Activated B cell treated with CpG ODN at 0.5 μM for 24 hours (primary cell): ENCODE data around the gene GAL3ST2. TPM values are rescaled to one million over a fixed set of nuclear protein-coding genes. Genes with fewer than 3 reads are reported as not detected.
"Not testable (repeated sequence)": the region's sequence is repeated elsewhere in the genome, so short reads cannot be mapped to it uniquely, and the experiment has no call there.

ENCODE experiments used
- ATAC-seq: fragments of 200-7000 bp; cut with Tn5 transposase; one replicate; pipeline ENCODE4 v1.10.0; 2021; ENCODE audit warnings: low read depth, mild to moderate bottlenecking, moderate library complexity
- CTCF ChIA-PET: fragments of 350-600 bp; sonication (Branson Sonifier 250); formaldehyde crosslinking; loops from one replicate; lab custom pipeline; 2021; ENCODE audit warnings: antibody characterized with exemption; lab: Charles Lee
- POLR2A ChIA-PET: fragments of 350-600 bp; sonication (Branson Sonifier 250); formaldehyde crosslinking; loops from one replicate; lab custom pipeline; 2021; ENCODE audit warnings: antibody characterized with exemption; lab: Charles Lee
- DNase-seq: peaks from one replicate; pipeline ENCODE4 v3.0.0; 2022
- H3K27ac Mint-ChIP-seq: one replicate; pipeline ENCODE4 v1.8.0; 2020; ENCODE audit warnings: mixed read lengths
- H3K27me3 Mint-ChIP-seq: one replicate; pipeline ENCODE4 v1.8.0; 2021; ENCODE audit warnings: mixed read lengths
- H3K36me3 Mint-ChIP-seq: one replicate; pipeline ENCODE4 v1.8.0; 2021; ENCODE audit warnings: low read depth, mixed read lengths
- H3K4me1 Mint-ChIP-seq: one replicate; pipeline ENCODE4 v1.8.0; 2021; ENCODE audit warnings: mixed read lengths
- H3K4me3 Mint-ChIP-seq: one replicate; pipeline ENCODE4 v1.8.0; 2020; ENCODE audit warnings: mild to moderate bottlenecking, mixed read lengths
- H3K9me3 Mint-ChIP-seq: one replicate; pipeline ENCODE4 v1.8.0; 2020; ENCODE audit warnings: mixed read lengths
- CTCF ChIP-seq: fragments of 200-600 bp; IDR thresholded peaks from one replicate; pipeline ENCODE4 v1.8.0; 2022; ENCODE audit warnings: antibody characterized with exemption, mild to moderate bottlenecking
- intact Hi-C: fragments of 100-400 bp; cut with micrococcal nuclease; formaldehyde crosslinking; loops from one replicate; pipeline ENCODE4 v1.15.1; 2024
- total RNA-seq: library from RNA; stranded (reverse); gene quantifications from 2 replicates; pipeline ENCODE4 v1.2.3, GENCODE V29; 2022

Gene GAL3ST2
- total RNA-seq, 1 donor from 2014 or later = not detected

- ATAC-seq (no peak), DNase-seq (no peak)
- CTCF ChIA-PET = no interaction called here
- peaks cover 22% of the 10 kb centered on the region for H3K4me1 Mint-ChIP-seq
- H3K27me3 Mint-ChIP-seq = peaks cover 9% of the 10 kb centered on the region
- peak overlapping the region; percentile 19 for H3K4me3 Mint-ChIP-seq
- no peaks in the 10 kb centered on the region for H3K36me3 Mint-ChIP-seq
- TF ChIP-seq CTCF = no peak
- H3K27ac Mint-ChIP-seq = no peak overlapping the region
- POLR2A ChIA-PET = interaction anchor here (0.7 kb wide), 1 partner anchor 141 kb away, joined by 3 read pairs; no protein-coding TSS in a partner anchor
- intact Hi-C loops = no loop called here
- H3K9me3 Mint-ChIP-seq = no peaks in the 10 kb centered on the region
Measured at GRCh38 chr2:241817126-241817820, 40.7 kb downstream of the GAL3ST2 start.

- H3K27ac Mint-ChIP-seq, H3K9me3 Mint-ChIP-seq, ATAC-seq, H3K36me3 Mint-ChIP-seq, DNase-seq, intact Hi-C loops, CTCF ChIA-PET, H3K27me3 Mint-ChIP-seq: not testable (repeated sequence)
- Mint-ChIP-seq H3K4me3 (peak overlapping the region; percentile 19), H3K4me1 (peaks cover 21% of the 10 kb centered on the region)
- POLR2A ChIA-PET = interaction anchor here (0.7 kb wide), 1 partner anchor 142 kb away, joined by 3 read pairs; no protein-coding TSS in a partner anchor
Measured at GRCh38 chr2:241817821-241818215, 41.2 kb downstream of the GAL3ST2 start.

GRCh38 chr2:241818229-241818942 is 41.8 kb downstream of the GAL3ST2 start:
- ATAC-seq (no peak), DNase-seq (no peak)
- Mint-ChIP-seq H3K4me3 (no peak overlapping the region), H3K4me1 (peaks cover 16% of the 10 kb centered on the region), H3K27ac (no peak overlapping the region), H3K27me3 (peaks cover 9% of the 10 kb centered on the region), H3K9me3 (no peaks in the 10 kb centered on the region), H3K36me3 (no peaks in the 10 kb centered on the region)
- POLR2A ChIA-PET = no interaction called here
- intact Hi-C loops = no loop called here
- CTCF ChIA-PET = no interaction called here
- TF ChIP-seq CTCF = no peak

- Mint-ChIP-seq H3K9me3 (no peaks in the 10 kb centered on the region), H3K27me3 (peaks cover 9% of the 10 kb centered on the region), H3K27ac (no peak overlapping the region), H3K4me1 (peaks cover 15% of the 10 kb centered on the region), H3K4me3 (no peak overlapping the region), H3K36me3 (no peaks in the 10 kb centered on the region)
- POLR2A ChIA-PET = no interaction called here
- ATAC-seq (no peak), DNase-seq (no peak)
- CTCF ChIA-PET = no interaction called here
- no peak for TF ChIP-seq CTCF
- intact Hi-C loops = no loop called here
Measured at GRCh38 chr2:241818943-241819270, 42.3 kb downstream of the GAL3ST2 start.

GRCh38 chr2:241819947-241820624 is 43.5 kb downstream of the GAL3ST2 start:
- POLR2A ChIA-PET, H3K27me3 Mint-ChIP-seq, H3K4me3 Mint-ChIP-seq, H3K36me3 Mint-ChIP-seq, DNase-seq, ATAC-seq, H3K9me3 Mint-ChIP-seq, intact Hi-C loops, CTCF ChIA-PET, H3K27ac Mint-ChIP-seq: not testable (repeated sequence)
- peaks cover 11% of the 10 kb centered on the region for H3K4me1 Mint-ChIP-seq
